H4 (cell line): ENCODE results near the gene GIN1. TPM values are rescaled to one million over a fixed set of nuclear protein-coding genes. Genes with fewer than 3 reads are reported as not detected.

Source experiments
- total RNA-seq: library from RNA; depleted of rRNA; stranded (reverse); fragments of >200 nt; shearing (Covaris generic); gene quantifications from 2 replicates; pipeline ENCODE4 v1.2.3, GENCODE V29; 2014; rRNA removed

Gene GIN1
- total RNA-seq, 1 experiment from 2014 or later: 7.9 TPM

Other genes starting within 250 kb of the GIN1 start
- gene PPIP5K2, start 163 bp upstream of the GIN1 start, total RNA-seq: 39.1 and 46.4 TPM in 2 replicates
- 16.6 and 21.1 TPM in 2 replicates for gene MACIR, start 138.6 kb upstream of the GIN1 start, total RNA-seq